Pancreas (tissue), 10 donors: ENCODE results near the gene IL1R1. TPM values are rescaled to one million over a fixed set of nuclear protein-coding genes. Genes with fewer than 3 reads are reported as not detected.

Source experiments
- ATAC-seq, 4 donors: fragments of 200-7000 bp; cut with Tn5 transposase; one replicate each; pipeline versions ENCODE4 v1.8.0 to v1.9.1; 2020; ENCODE audit warnings: mild to moderate bottlenecking in 4 of 4, moderate library complexity in 4 of 4
- DNase-seq, 6 donors: peaks; one replicate each; pipeline ENCODE4 v3.0.0-alpha.2; 2020
- FAIRE-seq: peaks from 2 replicates; lab custom pipeline; 2012; peaks lifted over from hg19 to GRCh38; lab: Jason Lieb, UNC
- H3K27ac ChIP-seq, 4 donors: fragments of 200-600 bp; sonication (generic); 1 replicate in 3 of 4; 2 replicates in 1 of 4; pipeline versions ENCODE4 v1.5.0 to v1.8.0; 2020
- H3K27me3 ChIP-seq, 4 donors: fragments of 200-600 bp; one replicate each; pipeline ENCODE4 v1.8.0; 2021
- H3K36me3 ChIP-seq, 3 donors: fragments of 200-600 bp; sonication (generic) in 1 of 3; one replicate each; pipeline versions ENCODE4 v1.5.0 to v1.8.0; 2020 to 2021
- H3K4me1 ChIP-seq, 3 donors: fragments of 200-600 bp; one replicate each; pipeline ENCODE4 v1.8.0; 2021
- H3K4me3 ChIP-seq, 4 donors: fragments of 200-600 bp; sonication (generic) in 2 of 4; one replicate each; pipeline versions ENCODE4 v1.5.0 to v1.8.0; 2020 to 2021
- H3K9me3 ChIP-seq, 4 donors: fragments of 200-600 bp; one replicate each; pipeline ENCODE4 v1.8.0; 2021
- WGBS, 2 donors: extraction: QIAGEN DNeasy Blood & Tissue Kit; methylation state at CpG; one replicate each; pipeline ENCODE4 v1.1.7; 2013; 5-methylcytosine and 5-hydroxymethylcytosine counted together
- intact Hi-C, 3 donors: fragments of 100-400 bp; cut with DNase I; formaldehyde crosslinking; loops; one replicate each; pipeline versions ENCODE4 v1.11.1 to v1.14.2; 2022
- polyA plus RNA-seq, 2 donors: library from polyadenylated mRNA; stranded (reverse); fragments of 200-250 nt; gene quantifications; one replicate each; pipeline ENCODE4 v1.2.3, GENCODE V29; 2013
- total RNA-seq, 6 donors: library from RNA; stranded (reverse); fragmentation: NEBNext Ultra II Directional in 4 of 6; extraction: Animal tissue kit (Norgen Biotek cat#: 25700) in 4 of 6; gene quantifications; one replicate each; pipeline versions ENCODE4 v1.2.1 to v1.2.4, GENCODE V29; 2021 to 2023
- TF ChIP-seq, protein P1 (sequence below), 4 donors: fragments of 200-600 bp; sonication (generic) in 3 of 4; IDR thresholded peaks; one replicate each; pipeline versions ENCODE4 v1.5.0 to v1.8.0; 2021; ENCODE audit warnings: antibody characterized with exemption in 4 of 4
- donor health status: healthy with polysubstance abuse.
- donor health status: DM: no; HTN: no; CAD: no; lungs with moderate emphysema.
- donor health status: DM: no; HTN: no; CAD: no.
- donor health status: control.
- donor health status: control.
- donor health status: Bipolar disorder and iron deficiency.
- donor health status: DM: yes; HTN: yes; CAD: no.
- donor health status: DM: no; HTN: no; CAD: no.
- donor health status: DM: no; HTN: no; CAD: no.
- donor health status: DM: yes; HTN: yes; CAD: no.

The IL1R1 gene
- total and polyA plus RNA-seq, 8 donors: 17.1 to 74.5 (median 26.8) TPM

DNA sequence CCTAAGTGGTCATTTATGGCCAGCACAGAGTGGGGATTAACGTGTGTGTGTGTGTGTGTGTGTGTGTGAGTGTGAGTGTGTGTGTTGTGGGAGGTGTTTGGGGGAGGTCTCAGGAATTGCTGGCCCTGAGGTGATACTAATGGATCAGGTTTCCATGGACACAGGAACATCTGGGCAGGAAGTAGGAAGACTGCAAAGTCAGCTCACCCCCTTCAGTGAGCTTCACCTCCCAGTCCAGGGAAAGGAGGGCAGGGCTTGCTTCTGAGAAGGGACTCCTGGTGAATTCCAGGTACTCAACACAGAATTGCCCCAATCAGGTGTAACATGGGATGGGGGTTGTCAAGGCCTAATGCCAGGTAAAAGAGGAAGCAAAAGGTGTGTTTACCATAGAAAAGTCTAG is 30.3 kb upstream of the IL1R1 start:
- peak overlapping the region in 2 of 4 donors; percentile 38 to 46 for H3K27ac ChIP-seq
- ATAC-seq (no peak), DNase-seq (no peak), FAIRE-seq (no peak)
- H3K4me3 ChIP-seq: no peak overlapping the region
- no peaks in the 10 kb centered on the region for H3K9me3 ChIP-seq
- H3K27me3 ChIP-seq: no peaks in the 10 kb centered on the region
- H3K36me3 ChIP-seq: no peaks in the 10 kb centered on the region
- 47 to 72% methylated on average over 1 of the region's 1 CpG for WGBS, 2 donors
- TF ChIP-seq, protein P1, sequence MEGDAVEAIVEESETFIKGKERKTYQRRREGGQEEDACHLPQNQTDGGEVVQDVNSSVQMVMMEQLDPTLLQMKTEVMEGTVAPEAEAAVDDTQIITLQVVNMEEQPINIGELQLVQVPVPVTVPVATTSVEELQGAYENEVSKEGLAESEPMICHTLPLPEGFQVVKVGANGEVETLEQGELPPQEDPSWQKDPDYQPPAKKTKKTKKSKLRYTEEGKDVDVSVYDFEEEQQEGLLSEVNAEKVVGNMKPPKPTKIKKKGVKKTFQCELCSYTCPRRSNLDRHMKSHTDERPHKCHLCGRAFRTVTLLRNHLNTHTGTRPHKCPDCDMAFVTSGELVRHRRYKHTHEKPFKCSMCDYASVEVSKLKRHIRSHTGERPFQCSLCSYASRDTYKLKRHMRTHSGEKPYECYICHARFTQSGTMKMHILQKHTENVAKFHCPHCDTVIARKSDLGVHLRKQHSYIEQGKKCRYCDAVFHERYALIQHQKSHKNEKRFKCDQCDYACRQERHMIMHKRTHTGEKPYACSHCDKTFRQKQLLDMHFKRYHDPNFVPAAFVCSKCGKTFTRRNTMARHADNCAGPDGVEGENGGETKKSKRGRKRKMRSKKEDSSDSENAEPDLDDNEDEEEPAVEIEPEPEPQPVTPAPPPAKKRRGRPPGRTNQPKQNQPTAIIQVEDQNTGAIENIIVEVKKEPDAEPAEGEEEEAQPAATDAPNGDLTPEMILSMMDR (IDR thresholded peaks at IDR 0.05): no peak
- peaks cover 19 to 85% (median 56%) of the 10 kb centered on the region in 3 donors for H3K4me1 ChIP-seq
- intact Hi-C loops: no loop called here

GRCh38 chr2:102112692-102113665 is 29.6 kb upstream of the IL1R1 start:
- FAIRE-seq: no peak
- intact Hi-C loops: no loop called here
- Histone ChIP-seq H3K27me3 (no peaks in the 10 kb centered on the region), H3K4me1 (peaks cover 19 to 78% (median 49%) of the 10 kb centered on the region in 3 donors), H3K27ac (peak overlapping the region in 2 of 4 donors; percentile 71 to 86), H3K9me3 (no peaks in the 10 kb centered on the region), H3K4me3 (no peak overlapping the region), H3K36me3 (no peaks in the 10 kb centered on the region)
- WGBS, 2 donors: 92 to 94% methylated on average over 10 of the region's 10 CpGs
- ATAC-seq: no peak
- TF ChIP-seq, protein P1 (IDR thresholded peaks at IDR 0.05): no peak
- DNase-seq: no peak

- FAIRE-seq: no peak
- DNase-seq: no peak
- Histone ChIP-seq H3K27me3 (no peaks in the 10 kb centered on the region), H3K4me1 (peaks cover 13 to 65% (median 38%) of the 10 kb centered on the region in 3 donors), H3K27ac (peak overlapping the region; percentile 43 to 86 (median 59)), H3K9me3 (no peaks in the 10 kb centered on the region), H3K4me3 (no peak overlapping the region), H3K36me3 (no peaks in the 10 kb centered on the region)
- ATAC-seq: peak; percentile 48 to 71 (median 62)
- WGBS, 2 donors: 14 to 16% methylated on average over 6 of the region's 6 CpGs
- intact Hi-C loops: no loop called here
- TF ChIP-seq, protein P1 (IDR thresholded peaks at IDR 0.05): no peak
Observed at GRCh38 chr2:102114290-102114721, 28.2 kb upstream of the IL1R1 start.

GRCh38 chr2:102114851-102115497 is 27.6 kb upstream of the IL1R1 start:
- Histone ChIP-seq H3K27me3 (no peaks in the 10 kb centered on the region), H3K9me3 (no peaks in the 10 kb centered on the region), H3K4me1 (peaks cover 13 to 59% (median 35%) of the 10 kb centered on the region in 3 donors), H3K36me3 (no peaks in the 10 kb centered on the region), H3K4me3 (no peak overlapping the region), H3K27ac (peak overlapping the region; percentile 43 to 86 (median 59))
- TF ChIP-seq, protein P1 (IDR thresholded peaks at IDR 0.05): no peak
- peak in 3 of 4 donors; percentile 33 to 49 (median 40) for ATAC-seq
- no peak for FAIRE-seq
- 21 to 25% methylated on average over 5 of the region's 5 CpGs for WGBS, 2 donors
- intact Hi-C loops: no loop called here
- no peak for DNase-seq
